HG03575 (cell line): ENCODE data around the gene MAP3K20.
"Not testable (repeated sequence)": the region's sequence is repeated elsewhere in the genome, so short reads cannot be mapped to it uniquely, and the experiment has no call there.

ENCODE experiments used
- ATAC-seq: cut with Tn5 transposase; IDR thresholded peaks from one replicate; pipeline ENCODE4 v1.9.1; 2021; ENCODE audit not compliant: unreplicated experiment, insufficient number of reproducible peaks, low FRiP score; ENCODE audit errors: extremely low read depth

The MAP3K20 gene

GRCh38 chr2:173075781-173076580 is at the start of gene MAP3K20:
Gene MAP3K20, plus strand, starts transcription at chr2:173075846. Its CDS starts 15,186 bp downstream, at chr2:173091032.
- ATAC-seq: no peak

- ATAC-seq: no peak
Observed at GRCh38 chr2:173026479-173026878, 49.2 kb upstream of the MAP3K20 start.

DNA sequence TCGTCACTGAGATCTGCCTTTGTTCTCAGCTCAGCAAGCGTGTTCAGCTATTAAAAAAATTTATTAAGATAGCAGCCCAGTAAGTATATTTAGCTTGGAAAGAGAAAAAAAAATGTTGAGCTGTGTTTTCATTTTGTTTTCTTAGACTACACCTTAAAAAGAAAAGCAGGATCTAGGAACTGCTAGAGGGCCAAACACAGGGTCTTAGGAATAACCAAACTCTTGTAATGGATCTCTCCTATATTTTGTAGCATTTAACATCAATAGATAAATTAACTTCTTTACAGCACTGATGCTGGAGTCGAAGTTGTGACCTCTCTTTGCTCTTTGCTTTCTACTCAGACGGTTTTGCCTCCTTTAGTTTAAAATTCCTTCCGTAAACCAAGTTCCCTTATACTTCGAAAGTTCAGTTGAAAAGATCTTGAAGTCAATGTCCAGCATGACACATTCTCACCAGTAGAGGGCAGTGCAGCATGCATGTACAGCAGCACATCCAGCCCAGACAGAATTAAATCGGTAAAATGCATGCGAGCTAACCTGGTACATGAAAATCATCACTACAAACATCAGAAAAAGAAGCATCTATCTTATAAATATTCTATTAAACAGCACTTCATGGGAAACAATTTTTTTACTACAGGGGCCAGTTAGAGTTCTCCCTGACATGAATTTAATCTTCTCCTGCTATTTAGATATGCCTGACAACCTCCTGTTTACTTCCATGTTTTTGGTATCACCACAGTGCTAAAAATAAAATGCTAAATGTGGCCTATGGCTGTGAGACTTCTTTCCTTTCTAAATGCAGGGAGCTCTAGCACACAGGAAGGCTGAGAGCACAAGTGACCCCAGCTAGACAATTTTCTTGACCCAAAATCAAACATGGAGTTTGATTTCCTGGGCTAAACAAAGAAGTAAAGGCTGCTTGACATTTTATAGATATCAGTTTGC is 48.2 kb upstream of the MAP3K20 start:
- no peak for ATAC-seq

GRCh38 chr2:173028141-173028540 is 47.5 kb upstream of the MAP3K20 start:
- no peak for ATAC-seq

DNA sequence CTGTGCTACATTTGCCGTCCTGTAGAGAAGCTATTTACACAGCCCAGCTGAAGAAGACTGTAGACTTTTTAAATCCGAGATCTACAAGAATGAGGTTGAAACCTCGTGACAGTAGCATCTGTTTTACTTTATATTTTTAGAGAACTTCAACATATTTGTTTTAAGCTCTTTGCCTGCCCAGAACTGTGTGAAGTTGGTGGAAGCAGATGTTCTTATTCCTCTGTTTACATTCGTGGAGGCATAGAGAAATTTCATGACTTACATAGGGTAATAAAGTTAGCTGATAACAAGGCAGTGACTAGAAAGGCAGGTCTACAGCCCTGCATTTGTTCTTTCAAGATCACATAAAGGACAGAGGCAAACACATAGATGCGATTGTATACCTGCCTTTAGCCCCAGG is 47.0 kb upstream of the MAP3K20 start:
- ATAC-seq: no peak

DNA sequence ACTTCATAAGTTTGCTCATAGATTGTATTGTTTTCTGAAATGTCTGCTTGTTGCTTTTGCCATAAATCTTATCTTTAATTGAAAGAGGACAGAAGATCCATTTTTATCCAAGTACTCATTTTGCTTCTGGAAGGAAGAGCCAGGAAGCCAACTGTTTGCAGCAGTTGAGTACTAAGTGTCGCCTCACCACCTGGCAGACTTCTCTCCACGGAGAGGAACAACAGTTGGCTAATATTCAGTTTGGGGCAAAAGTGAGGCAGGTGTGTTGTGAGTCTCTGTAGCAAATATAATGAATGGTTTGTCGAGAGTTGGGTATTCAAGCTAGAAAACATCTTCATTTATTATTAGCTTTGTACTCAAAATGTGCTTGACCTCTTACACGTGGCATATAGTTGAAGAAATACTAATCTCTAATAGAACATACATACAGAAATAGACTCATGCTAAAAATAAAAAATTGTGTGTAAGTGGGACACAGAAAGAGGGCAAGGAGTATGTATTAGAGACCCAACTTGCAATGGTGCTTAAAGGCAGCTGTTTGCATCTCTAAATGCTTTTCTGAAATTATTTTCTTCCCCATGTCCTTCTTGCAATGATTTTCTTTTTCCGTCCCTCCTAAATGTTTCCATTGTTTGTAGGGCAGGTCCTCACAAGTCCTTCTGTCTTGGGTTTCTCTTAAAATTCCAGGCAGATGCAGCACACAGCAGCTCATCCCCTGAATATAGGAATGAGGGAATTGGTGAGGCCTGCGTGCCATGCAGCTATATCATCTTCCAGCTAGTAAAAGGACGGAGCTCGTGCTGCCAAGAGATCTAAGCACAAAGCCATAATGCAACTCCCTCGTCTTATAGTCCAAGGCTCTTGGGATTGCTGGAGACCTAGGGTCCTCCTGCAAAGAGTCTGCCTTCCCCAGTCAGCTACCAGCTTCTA is 44.8 kb upstream of the MAP3K20 start:
- no peak for ATAC-seq

DNA sequence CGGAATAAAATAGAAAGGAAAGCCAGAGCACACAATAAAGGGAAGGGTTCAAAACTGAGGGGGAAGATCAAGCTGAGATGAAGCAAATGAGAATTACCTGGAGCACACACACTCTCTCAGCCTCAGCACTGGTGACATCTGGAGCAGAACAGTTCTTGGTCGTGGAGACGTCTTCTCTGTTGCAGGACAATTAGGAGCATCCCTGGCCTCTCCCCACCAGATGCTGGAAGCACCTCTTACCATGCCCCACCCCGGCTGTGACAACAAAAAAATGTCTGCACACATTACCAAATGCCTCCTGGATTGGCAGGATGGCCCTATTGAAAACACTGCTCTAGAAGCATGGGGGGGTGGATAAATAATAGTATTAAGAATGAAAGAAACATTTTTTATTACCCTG is 43.6 kb upstream of the MAP3K20 start:
- no peak for ATAC-seq

- no peak for ATAC-seq
Observed at GRCh38 chr2:173033084-173033483, 42.6 kb upstream of the MAP3K20 start.

GRCh38 chr2:173034143-173034542 is 41.5 kb upstream of the MAP3K20 start:
- no peak for ATAC-seq

DNA sequence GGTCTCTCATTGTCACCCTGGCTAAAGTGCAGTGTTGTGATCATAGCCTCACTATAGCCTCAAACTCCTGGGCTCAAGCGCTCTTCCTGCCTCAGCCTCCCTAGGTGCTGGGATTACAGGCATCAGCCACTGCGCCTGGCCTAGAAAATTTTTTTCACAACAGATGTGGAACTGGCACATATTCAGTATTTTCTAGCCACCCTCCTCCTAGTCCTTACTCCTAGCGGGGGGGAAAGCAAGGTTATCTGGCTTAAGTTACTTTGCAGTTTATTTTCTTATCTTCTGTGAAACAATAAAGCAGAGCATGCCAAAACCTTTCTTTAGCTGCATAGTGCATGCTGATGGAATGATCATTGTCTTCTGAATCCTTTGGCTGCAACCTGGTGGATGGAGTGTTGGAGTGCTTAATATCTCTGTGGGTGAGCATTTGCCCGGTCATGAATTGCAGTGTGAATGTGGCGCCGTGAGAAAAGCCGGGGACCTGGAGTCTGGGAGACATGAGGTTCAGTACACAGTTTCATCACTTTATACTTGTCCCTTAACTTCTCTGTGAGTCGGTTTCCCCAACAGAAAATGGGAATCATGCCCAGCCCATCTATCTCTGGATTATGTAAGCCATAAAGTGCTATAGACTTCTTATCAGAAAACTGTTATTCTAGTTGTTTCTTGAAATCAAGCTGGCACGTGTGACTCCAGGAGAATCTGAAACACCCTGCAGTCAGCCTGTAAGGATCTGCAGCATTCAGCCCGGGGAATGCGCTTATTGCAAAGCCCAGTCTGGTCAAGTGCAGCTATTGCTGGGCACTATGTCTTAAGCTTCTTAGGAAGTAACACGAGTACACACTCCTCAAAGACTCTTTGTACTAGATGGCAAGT is 38.2 kb upstream of the MAP3K20 start:
- ATAC-seq: no peak

- not testable (repeated sequence) for ATAC-seq
Observed at GRCh38 chr2:173038257-173038656, 37.4 kb upstream of the MAP3K20 start.

GRCh38 chr2:173040729-173041128 is 34.9 kb upstream of the MAP3K20 start:
- no peak for ATAC-seq

DNA sequence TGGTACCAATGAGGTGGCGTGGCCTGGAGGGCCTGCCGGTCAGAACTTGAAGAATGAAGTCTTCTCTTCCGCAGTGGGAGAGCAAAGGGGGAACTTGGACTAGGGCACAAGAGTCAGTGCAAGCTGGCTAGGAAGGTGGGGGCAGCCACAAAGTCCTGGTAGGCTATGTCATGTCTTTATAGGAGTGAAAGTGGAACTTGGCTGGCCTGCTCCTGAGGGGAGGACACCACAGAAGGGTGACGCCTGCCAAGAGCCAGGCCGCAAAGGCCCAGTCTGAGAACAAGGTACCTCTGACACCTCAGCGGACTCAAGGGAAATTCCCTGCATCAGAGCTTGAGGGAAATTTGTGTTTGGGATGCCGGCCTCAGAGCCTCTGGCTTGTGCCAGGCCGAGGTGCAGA is 32.2 kb upstream of the MAP3K20 start:
- no peak for ATAC-seq

- no peak for ATAC-seq
Observed at GRCh38 chr2:173043897-173044519, 31.6 kb upstream of the MAP3K20 start.

GRCh38 chr2:173044686-173045085 is 31.0 kb upstream of the MAP3K20 start:
- ATAC-seq: no peak

- ATAC-seq: no peak
Observed at GRCh38 chr2:173045181-173045580, 30.5 kb upstream of the MAP3K20 start.

DNA sequence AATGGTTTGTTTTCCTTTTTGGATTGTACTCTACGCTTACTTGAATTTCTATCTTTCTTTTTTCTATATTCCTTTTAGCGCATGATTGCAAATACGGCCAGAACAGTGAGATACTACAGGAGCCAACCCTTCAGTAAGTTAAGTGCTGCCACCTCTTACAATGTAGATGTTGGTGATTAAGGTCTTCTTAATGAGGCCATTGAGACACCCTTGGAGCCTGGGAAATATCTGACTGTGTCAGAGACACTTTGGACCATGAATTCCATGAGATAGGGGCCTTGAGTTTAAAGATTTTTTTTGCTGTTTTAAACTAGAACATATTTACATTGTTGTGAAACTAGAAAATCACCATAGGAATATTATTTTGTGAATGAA is 27.1 kb upstream of the MAP3K20 start:
- no peak for ATAC-seq
